GM10847 (cell line): ENCODE data around the gene TRIP12.

Source experiments
- POLR2A ChIP-seq: IDR thresholded peaks from 2 replicates; pipeline ENCODE4 v1.6.1; 2011; ENCODE audit not compliant: insufficient read length; ENCODE audit errors: extremely low read depth

The TRIP12 gene

DNA sequence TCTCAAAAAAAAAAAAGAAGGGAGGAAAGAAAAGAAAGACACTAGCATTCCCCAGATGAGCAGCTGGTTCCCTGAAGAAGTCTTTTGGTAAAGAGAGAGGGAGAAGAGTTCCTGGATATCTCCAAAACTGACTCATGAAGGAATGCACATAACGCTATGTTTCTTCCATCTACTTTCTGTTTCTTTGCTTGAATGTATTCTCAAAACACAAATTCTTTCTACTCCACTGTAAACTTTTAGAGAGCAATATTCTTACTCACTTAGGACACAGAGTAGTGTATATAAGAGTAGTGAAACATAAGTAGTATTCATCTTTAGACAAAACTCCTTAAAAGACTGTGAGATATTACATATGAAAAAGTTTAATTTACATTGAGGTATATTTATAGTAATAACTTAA lies 64.2 kb downstream of the TRIP12 start:
- no peak for TF ChIP-seq POLR2A

DNA sequence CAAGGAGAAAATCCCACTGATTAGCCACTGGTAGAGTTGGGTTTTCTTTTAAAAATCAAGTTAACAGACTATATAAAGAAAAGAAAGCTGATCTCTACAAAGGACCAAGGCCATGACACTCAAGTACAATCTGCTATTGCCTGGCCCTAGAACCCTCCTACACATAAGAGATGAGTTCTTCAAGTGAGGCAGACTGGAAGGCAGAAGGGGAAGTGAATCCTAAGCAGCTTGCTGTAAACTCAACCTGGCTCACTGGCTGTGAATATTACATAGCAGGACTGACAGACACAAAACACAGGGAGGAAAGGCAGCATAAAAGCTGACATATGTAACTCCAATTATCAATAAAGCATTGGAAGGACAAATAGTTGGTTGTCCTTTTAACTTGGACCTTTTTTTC lies 65.4 kb downstream of the TRIP12 start:
- TF ChIP-seq POLR2A: no peak

GRCh38 chr2:229855116-229855515 lies 66.7 kb downstream of the TRIP12 start:
- no peak for TF ChIP-seq POLR2A

- no peak for TF ChIP-seq POLR2A
Observed at GRCh38 chr2:229852565-229852964, 69.2 kb downstream of the TRIP12 start.

DNA sequence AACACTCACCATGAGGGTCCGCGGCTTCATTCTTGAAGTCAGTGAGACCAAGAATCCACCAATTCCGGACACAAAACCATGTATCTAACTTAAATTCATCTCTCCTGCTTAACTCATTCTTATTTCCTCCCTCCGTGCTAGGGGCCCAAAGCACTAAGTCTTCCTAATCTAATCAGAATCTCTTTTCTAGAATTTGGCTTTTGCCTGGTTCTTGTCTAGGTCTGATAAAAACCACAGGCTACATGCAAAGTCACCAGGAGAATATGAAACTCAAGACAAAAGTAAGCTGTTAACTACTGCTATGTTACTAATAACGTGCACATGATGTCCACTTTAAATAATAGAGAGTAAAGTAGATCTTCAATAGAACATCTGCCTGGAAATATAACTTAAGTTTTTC lies 69.9 kb downstream of the TRIP12 start:
- no peak for TF ChIP-seq POLR2A

- TF ChIP-seq POLR2A: no peak
Observed at GRCh38 chr2:229849073-229849472, 72.7 kb downstream of the TRIP12 start.

DNA sequence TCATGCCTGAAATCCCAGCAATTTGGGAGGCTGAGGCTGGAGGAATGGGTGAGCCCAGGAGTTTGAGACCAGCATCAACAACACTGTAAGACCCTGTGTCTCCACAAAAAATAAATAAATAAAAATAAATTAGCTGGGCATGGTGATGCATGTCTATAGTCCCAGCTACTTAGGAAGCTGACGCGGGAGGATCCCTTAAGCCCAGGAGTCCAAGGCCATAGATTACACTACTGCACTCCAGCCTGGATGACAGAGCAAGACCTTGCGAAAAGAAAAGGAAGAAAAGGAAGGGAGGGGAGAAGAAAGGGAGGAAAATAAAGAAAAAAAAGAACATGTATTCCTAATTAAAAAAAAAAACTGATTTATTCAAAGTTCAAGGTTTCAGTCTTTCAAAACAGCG lies 78.2 kb downstream of the TRIP12 start:
- TF ChIP-seq POLR2A: no peak

DNA sequence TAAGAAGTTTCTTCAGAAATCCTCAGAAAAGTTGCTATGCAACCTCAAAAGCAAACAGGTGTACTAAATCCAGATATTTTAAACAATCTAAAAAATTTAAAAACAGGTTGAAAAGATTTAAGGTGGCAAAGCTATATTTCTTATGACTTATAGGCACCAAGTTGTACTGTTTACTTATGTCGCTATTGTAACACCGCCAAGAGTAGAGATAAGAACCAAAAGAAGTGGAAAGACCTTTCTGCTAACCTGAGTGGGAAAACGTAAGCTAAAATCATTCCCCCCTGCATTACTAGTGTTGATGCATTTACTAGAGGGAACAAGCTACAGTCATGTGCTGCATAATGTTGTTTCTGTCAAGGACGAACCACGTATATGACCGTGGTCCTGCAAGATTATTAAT lies 83.1 kb downstream of the TRIP12 start:
- TF ChIP-seq POLR2A: no peak

DNA sequence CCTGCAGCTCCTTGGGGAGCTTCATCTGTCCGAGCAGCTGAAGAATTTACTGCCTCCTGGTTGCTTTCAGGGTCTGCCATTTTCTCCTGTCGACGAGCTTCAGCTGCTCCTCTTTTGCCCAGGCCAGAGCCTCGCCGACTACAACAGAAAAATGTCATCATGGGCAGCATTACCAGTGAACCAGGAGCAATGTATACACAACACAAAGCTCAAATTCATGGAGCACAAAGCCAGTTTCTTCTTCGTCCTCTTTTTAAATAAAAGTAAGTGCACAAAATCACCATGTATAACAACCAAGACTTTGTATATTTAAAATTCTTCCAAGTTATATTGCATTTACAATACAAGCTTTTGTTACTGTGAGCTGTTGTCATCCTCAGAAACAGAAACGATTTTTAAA lies 85.0 kb downstream of the TRIP12 start:
- TF ChIP-seq POLR2A: no peak

- no peak for TF ChIP-seq POLR2A
Observed at GRCh38 chr2:229835596-229836283, 86.1 kb downstream of the TRIP12 start.

- no peak for TF ChIP-seq POLR2A
Observed at GRCh38 chr2:229832510-229832898, 89.3 kb downstream of the TRIP12 start.

DNA sequence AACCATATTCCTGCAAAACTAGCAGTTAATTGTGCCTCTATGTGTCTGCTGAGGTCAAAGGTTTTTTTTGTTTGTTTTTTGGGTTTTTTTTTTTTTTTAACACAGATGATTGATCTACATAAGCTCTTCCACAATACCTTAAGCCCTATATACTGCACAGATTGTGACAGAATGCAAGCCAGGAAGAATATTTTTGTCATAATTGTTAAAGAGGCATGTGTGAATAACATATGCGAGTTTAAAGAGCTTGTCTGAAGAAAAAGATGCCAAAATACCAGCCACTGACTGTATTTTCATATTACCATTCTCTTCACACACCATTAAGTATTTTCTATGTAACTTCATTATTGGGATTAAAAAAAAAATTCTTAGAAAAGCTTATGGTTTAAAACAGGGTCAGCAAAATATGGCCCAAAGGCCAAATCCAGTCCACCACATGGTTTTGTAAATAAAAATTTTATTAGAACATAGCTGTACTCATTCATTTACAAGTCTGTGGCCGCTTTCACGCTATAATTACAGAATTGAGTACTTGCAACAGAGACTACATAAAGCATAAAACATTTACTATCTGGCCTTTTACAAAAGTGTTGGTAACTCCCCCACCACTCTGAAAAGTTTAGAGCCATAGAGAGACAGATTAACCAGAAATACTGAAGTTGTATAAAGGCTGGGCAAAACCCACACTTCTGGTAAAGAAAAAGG lies 89.9 kb downstream of the TRIP12 start:
- TF ChIP-seq POLR2A: no peak

GRCh38 chr2:229825476-229825875 lies 96.3 kb downstream of the TRIP12 start:
- TF ChIP-seq POLR2A: no peak

DNA sequence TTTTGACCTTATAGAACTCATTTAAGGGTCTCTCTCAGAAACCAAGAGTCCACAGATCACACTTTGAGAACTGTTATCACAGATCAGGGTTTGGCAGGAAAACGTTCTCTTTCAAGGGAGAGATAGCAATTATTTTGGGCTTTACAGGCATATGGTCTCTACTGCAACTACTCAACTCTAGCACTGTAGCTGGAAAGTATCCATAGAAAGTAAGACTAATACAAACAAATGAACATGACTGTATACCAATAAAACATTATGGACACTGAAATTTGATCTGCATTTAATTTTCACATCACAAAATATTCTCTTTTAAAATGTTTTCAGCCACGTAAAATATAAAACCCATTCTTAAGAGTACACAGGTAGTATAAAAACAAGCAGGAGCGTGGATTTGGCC lies 100.5 kb downstream of the TRIP12 start:
- no peak for TF ChIP-seq POLR2A

DNA sequence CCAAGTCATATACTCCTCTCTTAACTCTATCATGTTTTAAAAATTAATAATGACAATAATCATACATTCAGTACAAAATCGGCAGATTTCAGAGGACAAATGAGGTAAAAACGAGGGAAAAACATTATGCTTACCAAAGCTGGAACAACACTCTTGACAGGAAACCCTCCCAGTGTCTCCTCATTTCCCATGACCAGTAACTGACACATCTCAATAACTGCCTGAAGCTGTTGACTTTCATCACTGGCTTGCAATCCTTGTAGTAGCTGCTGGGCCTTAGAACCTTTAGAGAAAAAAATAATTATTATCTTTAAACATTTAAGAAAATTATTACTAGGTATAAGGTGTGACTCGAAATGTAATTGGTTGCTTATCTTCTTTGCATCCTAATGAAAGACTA lies 103.6 kb downstream of the TRIP12 start:
- no peak for TF ChIP-seq POLR2A

GRCh38 chr2:229815858-229816257 lies 106.0 kb downstream of the TRIP12 start:
- TF ChIP-seq POLR2A: no peak

- TF ChIP-seq POLR2A: no peak
Observed at GRCh38 chr2:229815342-229815741, 106.5 kb downstream of the TRIP12 start.

DNA sequence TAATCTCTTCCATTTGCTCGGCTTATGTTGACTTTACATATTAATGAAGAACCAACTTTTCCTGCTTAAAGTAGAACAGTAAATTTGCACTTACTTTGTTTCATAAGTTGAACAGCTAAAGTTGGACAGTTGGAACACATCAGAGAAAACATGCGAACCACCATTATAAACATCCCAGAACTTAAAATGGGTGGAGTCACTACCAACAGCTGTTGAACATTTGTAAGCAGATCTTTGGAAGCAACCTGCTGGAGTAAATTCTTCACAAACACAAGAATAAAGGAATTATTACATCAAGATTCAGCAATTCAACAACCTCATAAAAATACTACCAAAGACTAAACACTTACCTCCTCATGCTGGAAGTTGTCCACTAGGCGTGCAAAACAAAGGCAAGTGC lies 111.0 kb downstream of the TRIP12 start:
- TF ChIP-seq POLR2A: no peak

DNA sequence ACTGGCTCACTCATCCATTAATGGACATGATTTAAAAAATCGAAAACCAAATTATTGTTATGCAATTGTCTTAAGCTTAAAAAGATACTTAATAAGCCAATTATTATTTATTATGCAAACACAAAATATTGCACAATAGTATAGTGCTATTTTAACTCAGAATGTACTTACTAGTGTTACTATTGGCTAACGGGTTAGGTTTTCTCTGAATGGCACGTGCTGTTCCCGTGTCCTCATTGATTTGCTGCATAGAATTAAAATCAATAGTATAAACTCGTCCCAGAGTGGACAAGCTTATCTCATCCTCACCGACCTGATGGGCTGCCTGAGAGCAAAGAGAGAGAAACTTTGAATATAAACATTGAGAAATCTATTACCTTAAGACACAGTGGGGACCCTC lies 116.2 kb downstream of the TRIP12 start:
- TF ChIP-seq POLR2A: no peak
